SK-N-MC (cell line): Measurements from ENCODE around the gene EMSY.

Experiments used
- DNase-seq: peaks from one replicate; pipeline ENCODE4 v3.0.0-alpha.2; 2011; ENCODE audit warnings: low read depth, low spot score
- H3K27ac ChIP-seq: fragments of 200-600 bp; sonication (generic); 2 replicates; pipeline ENCODE4 v1.5.1; 2016; ENCODE audit warnings: mixed run types
- H3K36me3 ChIP-seq: fragments of 200-600 bp; sonication (generic); 2 replicates; pipeline ENCODE4 v1.6.1; 2017; ENCODE audit warnings: antibody characterized with exemption, low read length, mixed read lengths; ENCODE audit not compliant: insufficient read depth
- H3K4me3 ChIP-seq: fragments of 200-600 bp; sonication (generic); 2 replicates; pipeline ENCODE4 v1.5.1; 2016
- H3K9ac ChIP-seq: fragments of 200-600 bp; sonication (generic); 2 replicates; pipeline ENCODE4 v1.8.0; 2017; ENCODE audit warnings: mixed run types, mixed read lengths; ENCODE audit not compliant: insufficient read length
- H3K9me3 ChIP-seq: fragments of 200-600 bp; sonication (generic); 2 replicates; pipeline ENCODE4 v1.6.1; 2017; ENCODE audit warnings: low read depth, mild to moderate bottlenecking, antibody characterized with exemption, low read length, moderate library complexity, mixed read lengths
- EZH2 ChIP-seq: fragments of 200-600 bp; sonication (generic); IDR thresholded peaks from one replicate; pipeline ENCODE4 v1.6.1; 2017; ENCODE audit warnings: antibody characterized with exemption
- FOXP2 ChIP-seq: optimal IDR thresholded peaks from 2 replicates; pipeline ENCODE3; 2011; ENCODE audit warnings: mild to moderate bottlenecking, moderate library complexity; ENCODE audit not compliant: insufficient read depth; ENCODE audit errors: extremely low read length, control extremely low read depth
- POLR2AphosphoS5 ChIP-seq: IDR thresholded peaks from 2 replicates; pipeline ENCODE4 v1.6.1; 2012; ENCODE audit warnings: mild to moderate bottlenecking, low read depth, low read length, borderline replicate concordance

EMSY gene

DNA sequence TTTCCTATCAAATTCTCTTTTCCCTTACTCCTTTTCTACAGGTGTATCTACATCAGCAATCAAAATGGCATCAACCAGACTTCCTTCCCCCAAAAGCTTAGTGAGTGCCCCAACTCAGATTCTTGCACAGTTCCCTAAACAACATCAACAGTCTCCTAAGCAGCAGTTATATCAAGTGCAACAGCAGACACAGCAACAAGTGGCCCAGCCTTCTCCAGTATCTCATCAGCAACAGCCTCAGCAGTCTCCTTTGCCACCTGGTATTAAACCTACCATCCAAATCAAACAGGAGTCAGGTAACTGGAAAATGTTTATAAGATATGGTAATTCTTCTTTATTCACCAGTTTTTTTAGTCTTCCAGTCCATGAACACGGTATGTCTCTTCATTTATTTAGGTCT lies 51.4 kb downstream of the EMSY start:
- Histone ChIP-seq H3K9ac (no peak overlapping the region), H3K36me3 (peaks cover 52% of the 10 kb centered on the region), H3K27ac (no peak overlapping the region), H3K9me3 (0 out of 2 replicates have a peak, but pooled peaks cover 8% of the 10 kb centered on the region), H3K4me3 (no peak overlapping the region)
- TF ChIP-seq EZH2 (no peak), POLR2AphosphoS5 (no peak), FOXP2 (no peak)
- DNase-seq, result no peak

GRCh38 chr11:76501526-76502202 lies 56.8 kb downstream of the EMSY start:
- Histone ChIP-seq H3K36me3 (peaks cover 54% of the 10 kb centered on the region), H3K9ac (no peak overlapping the region), H3K27ac (no peak overlapping the region), H3K9me3 (peaks cover 13% of the 10 kb centered on the region), H3K4me3 (no peak overlapping the region)
- TF ChIP-seq POLR2AphosphoS5 (no peak), FOXP2 (no peak), EZH2 (no peak)
- no peak for DNase-seq

- peaks cover 2% of the 10 kb centered on the region for H3K9me3 ChIP-seq
These were observed 62.0 kb downstream of the EMSY start for GRCh38 chr11:76506833-76507232.

GRCh38 chr11:76510060-76511047 lies 65.5 kb downstream of the EMSY start:
- DNase-seq, result peak; percentile 82
- no peak overlapping the region for H3K9ac ChIP-seq
- H3K4me3 ChIP-seq, result peak overlapping the region; percentile 56
- peaks cover 8% of the 10 kb centered on the region; the same call in 1 of the 2 replicates for H3K36me3 ChIP-seq
- TF ChIP-seq FOXP2, result no peak
- no peak for TF ChIP-seq EZH2
- TF ChIP-seq POLR2AphosphoS5, result no peak
- no peaks in the 10 kb centered on the region for H3K9me3 ChIP-seq
- peak overlapping the region; percentile 72; the same call in 1 of the 2 replicates for H3K27ac ChIP-seq

More at GRCh38 chr11:76506833-76507232, 62.0 kb downstream of the EMSY start:
- Histone ChIP-seq H3K27ac (no peak overlapping the region), H3K9ac (no peak overlapping the region), H3K4me3 (no peak overlapping the region), H3K36me3 (peaks cover 21% of the 10 kb centered on the region)
- no peak for DNase-seq
- TF ChIP-seq FOXP2 (no peak), POLR2AphosphoS5 (no peak), EZH2 (no peak)

DNA sequence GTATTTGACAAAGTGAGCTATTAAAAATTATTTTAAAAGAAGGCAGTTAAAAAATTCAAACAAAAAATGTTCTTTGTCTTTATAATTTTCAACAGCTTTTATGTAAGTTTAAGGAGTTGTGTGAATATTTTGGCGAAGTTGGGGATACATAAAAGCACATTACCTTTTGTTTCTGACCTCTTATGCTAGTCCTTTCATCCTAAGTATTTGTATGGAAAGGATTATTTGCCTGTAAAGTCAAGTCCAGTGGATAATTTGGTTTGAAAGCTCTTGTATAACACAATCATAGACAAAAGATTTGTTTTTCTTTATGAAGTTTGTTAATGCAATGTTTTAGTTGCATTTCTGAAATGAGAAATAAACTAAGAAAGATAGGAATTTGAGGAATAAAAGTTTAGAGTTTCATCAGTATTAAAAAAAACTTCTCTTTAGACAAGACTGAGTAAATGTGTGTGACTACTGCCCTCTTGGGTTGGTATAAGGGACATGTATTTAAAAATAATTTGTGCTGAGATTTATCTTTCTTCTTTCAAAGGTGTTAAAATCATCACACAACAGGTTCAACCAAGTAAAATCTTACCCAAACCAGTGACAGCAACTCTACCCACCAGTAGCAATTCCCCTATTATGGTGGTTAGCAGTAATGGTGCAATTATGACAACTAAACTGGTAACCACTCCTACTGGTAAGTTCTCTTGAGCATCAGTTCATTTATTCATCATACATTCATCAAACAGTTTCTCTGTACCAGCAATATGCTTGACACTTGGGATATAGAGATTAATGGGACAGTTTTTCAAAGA lies 68.2 kb downstream of the EMSY start:
- Histone ChIP-seq H3K36me3 (peaks cover 15% of the 10 kb centered on the region; the same call in 1 of the 2 replicates), H3K9ac (peak overlapping the region; percentile 25), H3K27ac (no peak overlapping the region), H3K4me3 (no peak overlapping the region), H3K9me3 (no peaks in the 10 kb centered on the region)
- DNase-seq, result peak; percentile 26
- TF ChIP-seq EZH2 (no peak), FOXP2 (no peak), POLR2AphosphoS5 (no peak)

GRCh38 chr11:76513654-76514034 lies 68.8 kb downstream of the EMSY start:
- Histone ChIP-seq H3K36me3 (peaks cover 13% of the 10 kb centered on the region; the same call in 1 of the 2 replicates), H3K9me3 (no peaks in the 10 kb centered on the region), H3K9ac (no peak overlapping the region), H3K27ac (no peak overlapping the region), H3K4me3 (no peak overlapping the region)
- no peak for DNase-seq
- TF ChIP-seq FOXP2, result no peak
- TF ChIP-seq POLR2AphosphoS5, result no peak
- TF ChIP-seq EZH2, result no peak

DNA sequence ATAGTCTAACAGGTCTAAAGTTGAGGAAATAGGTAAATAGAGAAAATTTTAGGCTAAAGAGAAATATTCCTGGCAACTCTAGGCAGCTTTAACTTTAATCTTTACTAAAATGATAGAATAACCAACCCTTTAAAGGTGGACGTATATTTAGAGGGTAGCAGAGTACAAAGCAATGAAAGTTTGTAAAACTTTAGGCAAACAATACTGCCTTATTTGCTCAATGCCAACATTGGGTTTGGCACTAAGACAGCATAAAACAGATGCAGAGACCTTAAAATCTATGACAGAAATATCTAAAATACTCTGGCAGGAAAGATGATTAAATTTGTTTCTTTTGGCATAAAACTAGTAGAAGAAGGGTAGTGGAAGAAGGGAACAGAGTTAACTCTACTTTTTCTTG lies 70.7 kb downstream of the EMSY start:
- no peak for DNase-seq
- H3K36me3 ChIP-seq, result peaks cover 22% of the 10 kb centered on the region

DNA sequence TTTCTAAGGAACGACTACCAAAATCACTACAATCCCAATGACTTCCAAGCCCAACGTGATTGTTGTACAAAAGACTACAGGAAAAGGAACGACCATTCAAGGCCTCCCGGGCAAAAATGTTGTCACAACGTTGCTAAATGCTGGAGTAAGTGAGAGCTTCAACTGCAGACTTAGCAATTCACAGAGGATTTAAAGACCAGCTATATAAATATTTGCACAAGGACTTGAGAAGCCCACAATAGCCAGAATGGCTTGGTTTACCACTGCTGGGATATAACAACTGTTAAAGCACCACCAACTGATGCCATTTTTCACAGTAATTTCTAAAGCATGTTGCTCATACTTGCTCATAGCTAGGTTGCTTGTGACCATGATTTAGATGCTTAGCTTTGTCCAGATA lies 78.3 kb downstream of the EMSY start:
- H3K9me3 ChIP-seq, result no peaks in the 10 kb centered on the region
- DNase-seq, result no peak

More for the DNA sequence above, 70.7 kb downstream of the EMSY start:
- no peak overlapping the region for H3K27ac ChIP-seq
- no peak overlapping the region for H3K9ac ChIP-seq
- no peak for TF ChIP-seq POLR2AphosphoS5
- TF ChIP-seq FOXP2, result no peak
- TF ChIP-seq EZH2, result no peak
- H3K9me3 ChIP-seq, result no peaks in the 10 kb centered on the region
- no peak overlapping the region for H3K4me3 ChIP-seq

More for the DNA sequence above, 78.3 kb downstream of the EMSY start:
- Histone ChIP-seq H3K36me3 (peaks cover 42% of the 10 kb centered on the region), H3K27ac (no peak overlapping the region), H3K4me3 (no peak overlapping the region), H3K9ac (no peak overlapping the region)
- TF ChIP-seq POLR2AphosphoS5, result no peak
- TF ChIP-seq FOXP2, result no peak
- no peak for TF ChIP-seq EZH2
